ENCODE data around the gene B3GNT2. TPM values are rescaled to one million over a fixed set of nuclear protein-coding genes. Genes with fewer than 3 reads are reported as not detected.

Gene B3GNT2
- total and polyA plus RNA-seq, 2 experiments from 2014 or later, result 35.5 to 70.4 TPM

DNA sequence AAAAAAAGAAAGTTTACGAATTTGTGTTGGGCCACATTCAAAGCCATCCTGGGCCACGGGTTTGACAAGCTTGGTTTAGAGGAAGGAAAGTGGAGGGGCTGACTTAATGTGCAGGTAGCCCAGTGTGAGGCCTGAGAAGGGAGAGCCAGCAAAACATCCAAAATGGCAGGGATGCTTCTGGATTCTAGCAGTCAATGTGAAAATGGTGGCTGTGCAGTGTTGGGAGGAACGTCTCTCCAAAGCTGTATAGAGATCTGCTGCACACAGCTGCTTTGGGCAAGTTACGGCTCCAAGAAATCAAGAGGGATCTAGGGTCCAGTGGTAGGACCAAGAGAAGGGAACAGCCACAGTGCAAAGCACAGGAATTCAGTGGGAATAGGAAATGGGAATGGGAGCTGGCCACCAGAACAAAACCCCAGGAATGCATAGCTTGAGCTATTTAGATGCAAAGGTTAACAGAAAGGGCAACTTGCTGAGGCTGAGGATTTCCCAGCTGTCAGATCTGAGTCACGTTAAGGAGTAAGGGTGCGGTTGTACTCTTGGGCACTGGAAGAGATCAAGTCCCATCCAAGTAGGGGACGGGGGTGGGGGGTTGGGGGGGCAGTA lies 70.6 kb downstream of the B3GNT2 start (continued):
- TF ChIP-seq, protein P1, sequence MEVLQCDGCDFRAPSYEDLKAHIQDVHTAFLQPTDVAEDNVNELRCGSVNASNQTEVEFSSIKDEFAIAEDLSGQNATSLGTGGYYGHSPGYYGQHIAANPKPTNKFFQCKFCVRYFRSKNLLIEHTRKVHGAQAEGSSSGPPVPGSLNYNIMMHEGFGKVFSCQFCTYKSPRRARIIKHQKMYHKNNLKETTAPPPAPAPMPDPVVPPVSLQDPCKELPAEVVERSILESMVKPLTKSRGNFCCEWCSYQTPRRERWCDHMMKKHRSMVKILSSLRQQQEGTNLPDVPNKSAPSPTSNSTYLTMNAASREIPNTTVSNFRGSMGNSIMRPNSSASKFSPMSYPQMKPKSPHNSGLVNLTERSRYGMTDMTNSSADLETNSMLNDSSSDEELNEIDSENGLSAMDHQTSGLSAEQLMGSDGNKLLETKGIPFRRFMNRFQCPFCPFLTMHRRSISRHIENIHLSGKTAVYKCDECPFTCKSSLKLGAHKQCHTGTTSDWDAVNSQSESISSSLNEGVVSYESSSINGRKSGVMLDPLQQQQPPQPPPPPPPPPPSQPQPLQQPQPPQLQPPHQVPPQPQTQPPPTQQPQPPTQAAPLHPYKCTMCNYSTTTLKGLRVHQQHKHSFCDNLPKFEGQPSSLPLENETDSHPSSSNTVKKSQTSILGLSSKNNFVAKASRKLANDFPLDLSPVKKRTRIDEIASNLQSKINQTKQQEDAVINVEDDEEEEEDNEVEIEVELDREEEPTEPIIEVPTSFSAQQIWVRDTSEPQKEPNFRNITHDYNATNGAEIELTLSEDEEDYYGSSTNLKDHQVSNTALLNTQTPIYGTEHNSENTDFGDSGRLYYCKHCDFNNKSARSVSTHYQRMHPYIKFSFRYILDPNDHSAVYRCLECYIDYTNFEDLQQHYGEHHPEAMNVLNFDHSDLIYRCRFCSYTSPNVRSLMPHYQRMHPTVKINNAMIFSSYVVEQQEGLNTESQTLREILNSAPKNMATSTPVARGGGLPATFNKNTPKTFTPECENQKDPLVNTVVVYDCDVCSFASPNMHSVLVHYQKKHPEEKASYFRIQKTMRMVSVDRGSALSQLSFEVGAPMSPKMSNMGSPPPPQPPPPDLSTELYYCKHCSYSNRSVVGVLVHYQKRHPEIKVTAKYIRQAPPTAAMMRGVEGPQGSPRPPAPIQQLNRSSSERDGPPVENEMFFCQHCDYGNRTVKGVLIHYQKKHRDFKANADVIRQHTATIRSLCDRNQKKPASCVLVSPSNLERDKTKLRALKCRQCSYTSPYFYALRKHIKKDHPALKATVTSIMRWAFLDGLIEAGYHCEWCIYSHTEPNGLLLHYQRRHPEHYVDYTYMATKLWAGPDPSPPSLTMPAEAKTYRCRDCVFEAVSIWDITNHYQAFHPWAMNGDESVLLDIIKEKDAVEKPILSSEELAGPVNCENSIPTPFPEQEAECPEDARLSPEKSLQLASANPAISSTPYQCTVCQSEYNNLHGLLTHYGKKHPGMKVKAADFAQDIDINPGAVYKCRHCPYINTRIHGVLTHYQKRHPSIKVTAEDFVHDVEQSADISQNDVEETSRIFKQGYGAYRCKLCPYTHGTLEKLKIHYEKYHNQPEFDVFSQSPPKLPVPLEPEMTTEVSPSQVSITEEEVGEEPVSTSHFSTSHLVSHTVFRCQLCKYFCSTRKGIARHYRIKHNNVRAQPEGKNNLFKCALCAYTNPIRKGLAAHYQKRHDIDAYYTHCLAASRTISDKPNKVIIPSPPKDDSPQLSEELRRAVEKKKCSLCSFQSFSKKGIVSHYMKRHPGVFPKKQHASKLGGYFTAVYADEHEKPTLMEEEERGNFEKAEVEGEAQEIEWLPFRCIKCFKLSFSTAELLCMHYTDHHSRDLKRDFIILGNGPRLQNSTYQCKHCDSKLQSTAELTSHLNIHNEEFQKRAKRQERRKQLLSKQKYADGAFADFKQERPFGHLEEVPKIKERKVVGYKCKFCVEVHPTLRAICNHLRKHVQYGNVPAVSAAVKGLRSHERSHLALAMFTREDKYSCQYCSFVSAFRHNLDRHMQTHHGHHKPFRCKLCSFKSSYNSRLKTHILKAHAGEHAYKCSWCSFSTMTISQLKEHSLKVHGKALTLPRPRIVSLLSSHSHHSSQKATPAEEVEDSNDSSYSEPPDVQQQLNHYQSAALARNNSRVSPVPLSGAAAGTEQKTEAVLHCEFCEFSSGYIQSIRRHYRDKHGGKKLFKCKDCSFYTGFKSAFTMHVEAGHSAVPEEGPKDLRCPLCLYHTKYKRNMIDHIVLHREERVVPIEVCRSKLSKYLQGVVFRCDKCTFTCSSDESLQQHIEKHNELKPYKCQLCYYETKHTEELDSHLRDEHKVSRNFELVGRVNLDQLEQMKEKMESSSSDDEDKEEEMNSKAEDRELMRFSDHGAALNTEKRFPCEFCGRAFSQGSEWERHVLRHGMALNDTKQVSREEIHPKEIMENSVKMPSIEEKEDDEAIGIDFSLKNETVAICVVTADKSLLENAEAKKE (CRISPR knock-in tag; IDR thresholded peaks at IDR 0.05), result peak; percentile 87
- TF ChIP-seq NANOG (IDR thresholded peaks at IDR 0.05; ENCODE audit: borderline replicate concordance), result no peak
- no peak for TF ChIP-seq ZNF331 (CRISPR knock-in tag; IDR thresholded peaks at IDR 0.05; ENCODE audit: low read depth)
- TF ChIP-seq POLR2AphosphoS5 (IDR thresholded peaks at IDR 0.05; ENCODE audit: low read depth), result no peak

DNA sequence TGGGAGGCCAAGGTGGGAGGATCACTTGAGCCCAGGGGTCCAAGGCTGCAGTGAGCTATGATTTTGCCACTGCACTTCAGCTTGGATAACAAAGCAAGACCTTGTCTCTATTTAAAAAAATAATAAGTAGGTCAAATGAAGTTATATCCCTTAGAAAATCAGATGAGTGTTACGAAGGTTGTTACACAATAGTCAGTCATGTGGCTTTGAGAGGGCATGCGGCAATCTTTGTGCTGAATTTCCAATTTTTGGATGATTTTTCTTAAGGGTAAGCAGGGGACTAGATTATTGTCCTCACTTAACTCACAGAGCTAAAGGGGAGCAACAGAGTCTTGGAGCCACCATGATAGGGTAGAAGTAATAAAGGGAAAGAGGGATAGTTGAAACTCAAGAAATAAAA lies 71.8 kb downstream of the B3GNT2 start:
- Histone ChIP-seq H3K4me2 (no peak overlapping the region), H3K27ac (ENCODE audit: low read depth) (no peak overlapping the region), H4K20me1 (replicated peaks; ENCODE audit: insufficient read depth) (no peaks in the 10 kb centered on the region), H3K4me1 (ENCODE audit: insufficient read depth) (peaks cover 18% of the 10 kb centered on the region), H2AFZ (no peak overlapping the region), H3F3A (replicated peaks; ENCODE audit: low read depth) (no peaks in the 10 kb centered on the region), H3K36me3 (ENCODE audit: insufficient read depth) (no peaks in the 10 kb centered on the region), H3K9me2 (ENCODE audit: insufficient read depth) (no peaks in the 10 kb centered on the region), H3K79me2 (replicated peaks; ENCODE audit: insufficient read depth) (no peaks in the 10 kb centered on the region), H3K4me3 (no peak overlapping the region), H3K27me3 (ENCODE audit: insufficient read depth) (no peaks in the 10 kb centered on the region)
- H3K9me3 Mint-ChIP-seq, result peaks cover 9% of the 10 kb centered on the region
- DNase-seq (ENCODE audit: low spot score), result no peak
- ATAC-seq, result no peak
- peaks cover 5% of the 10 kb centered on the region; the same call in 2 of the 3 replicates for H3K36me3 Mint-ChIP-seq (ENCODE audit: low read depth)
- H3K4me3 Mint-ChIP-seq, result no peak overlapping the region
- peaks cover 10% of the 10 kb centered on the region for H3K27me3 Mint-ChIP-seq (ENCODE audit: insufficient read depth, low read depth, poor library complexity)
- H3K27ac Mint-ChIP-seq, result no peak overlapping the region
- peaks cover 27% of the 10 kb centered on the region for H3K4me1 Mint-ChIP-seq
- TF ChIP-seq EZH2 (IDR thresholded peaks at IDR 0.05; ENCODE audit: low read depth, unreplicated experiment) (no peak), ZNF331 (CRISPR knock-in tag; IDR thresholded peaks at IDR 0.05; ENCODE audit: low read depth) (no peak), EZH2phosphoT487 (IDR thresholded peaks at IDR 0.05; ENCODE audit: unreplicated experiment) (no peak), ZNF114 (CRISPR knock-in tag; IDR thresholded peaks at IDR 0.05) (no peak)
- TF ChIP-seq, protein P2, sequence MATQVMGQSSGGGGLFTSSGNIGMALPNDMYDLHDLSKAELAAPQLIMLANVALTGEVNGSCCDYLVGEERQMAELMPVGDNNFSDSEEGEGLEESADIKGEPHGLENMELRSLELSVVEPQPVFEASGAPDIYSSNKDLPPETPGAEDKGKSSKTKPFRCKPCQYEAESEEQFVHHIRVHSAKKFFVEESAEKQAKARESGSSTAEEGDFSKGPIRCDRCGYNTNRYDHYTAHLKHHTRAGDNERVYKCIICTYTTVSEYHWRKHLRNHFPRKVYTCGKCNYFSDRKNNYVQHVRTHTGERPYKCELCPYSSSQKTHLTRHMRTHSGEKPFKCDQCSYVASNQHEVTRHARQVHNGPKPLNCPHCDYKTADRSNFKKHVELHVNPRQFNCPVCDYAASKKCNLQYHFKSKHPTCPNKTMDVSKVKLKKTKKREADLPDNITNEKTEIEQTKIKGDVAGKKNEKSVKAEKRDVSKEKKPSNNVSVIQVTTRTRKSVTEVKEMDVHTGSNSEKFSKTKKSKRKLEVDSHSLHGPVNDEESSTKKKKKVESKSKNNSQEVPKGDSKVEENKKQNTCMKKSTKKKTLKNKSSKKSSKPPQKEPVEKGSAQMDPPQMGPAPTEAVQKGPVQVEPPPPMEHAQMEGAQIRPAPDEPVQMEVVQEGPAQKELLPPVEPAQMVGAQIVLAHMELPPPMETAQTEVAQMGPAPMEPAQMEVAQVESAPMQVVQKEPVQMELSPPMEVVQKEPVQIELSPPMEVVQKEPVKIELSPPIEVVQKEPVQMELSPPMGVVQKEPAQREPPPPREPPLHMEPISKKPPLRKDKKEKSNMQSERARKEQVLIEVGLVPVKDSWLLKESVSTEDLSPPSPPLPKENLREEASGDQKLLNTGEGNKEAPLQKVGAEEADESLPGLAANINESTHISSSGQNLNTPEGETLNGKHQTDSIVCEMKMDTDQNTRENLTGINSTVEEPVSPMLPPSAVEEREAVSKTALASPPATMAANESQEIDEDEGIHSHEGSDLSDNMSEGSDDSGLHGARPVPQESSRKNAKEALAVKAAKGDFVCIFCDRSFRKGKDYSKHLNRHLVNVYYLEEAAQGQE (IDR thresholded peaks at IDR 0.05; ENCODE audit: unreplicated experiment), result no peak
